ENCODE results near the gene LRIG1. TPM values are rescaled to one million over a fixed set of nuclear protein-coding genes. Genes with fewer than 3 reads are reported as not detected.
"Not testable (repeated sequence)": the region's sequence is repeated elsewhere in the genome, so short reads cannot be mapped to it uniquely, and the experiment has no call there.

The LRIG1 gene
- total and polyA plus RNA-seq, 7 donors = 9.8 to 119 (median 41.1) TPM

GRCh38 chr3:66423791-66424190, 77.0 kb downstream of the LRIG1 start:
- H3K36me3 ChIP-seq (ENCODE audit: insufficient read depth in 1 of 2, low read depth in 1 of 2) = no peaks in the 10 kb centered on the region
- no peaks in the 10 kb centered on the region for H3K27me3 ChIP-seq (ENCODE audit: insufficient read depth in 3 of 3, low read length in 2 of 3)
- H3K27ac ChIP-seq = peak overlapping the region; percentile 89
- no peaks in the 10 kb centered on the region for H3K9me3 ChIP-seq
- no peak for TF ChIP-seq CTCF (IDR thresholded peaks at IDR 0.05)
- DNase-seq (peak in 1 of 2 donors; percentile 10), ATAC-seq (peak in 1 of 4 donors; percentile 26)
- H3K4me3 ChIP-seq = no peak overlapping the region
- peaks cover 63% of the 10 kb centered on the region for H3K4me1 ChIP-seq
- intact Hi-C loops (cut with DNase I) = no loop called here
- 22 to 63% (median 32%) methylated on average over 3 of the region's 3 CpGs for WGBS, 3 donors

- intact Hi-C loops (cut with DNase I); H3K36me3 ChIP-seq (ENCODE audit: insufficient read depth in 1 of 2, low read depth in 1 of 2); H3K27me3 ChIP-seq (ENCODE audit: insufficient read depth in 3 of 3, low read length in 2 of 3); H3K9me3 ChIP-seq; H3K4me3 ChIP-seq; ATAC-seq: not testable (repeated sequence)
- peak in 1 of 2 donors; percentile 30 for DNase-seq
- WGBS, 3 donors = 98 to 100% (median 99%) methylated on average over 3 of the region's 3 CpGs
- Histone ChIP-seq H3K27ac (peak overlapping the region; percentile 16), H3K4me1 (peaks cover 60% of the 10 kb centered on the region)
Measured at GRCh38 chr3:66421893-66422292, 78.9 kb downstream of the LRIG1 start.

GRCh38 chr3:66421144-66421543, 79.7 kb downstream of the LRIG1 start:
- H3K36me3 ChIP-seq (ENCODE audit: insufficient read depth in 1 of 2, low read depth in 1 of 2); H3K9me3 ChIP-seq; H3K4me3 ChIP-seq; DNase-seq; intact Hi-C loops (cut with DNase I); H3K27me3 ChIP-seq (ENCODE audit: insufficient read depth in 3 of 3, low read length in 2 of 3); ATAC-seq; H3K27ac ChIP-seq: not testable (repeated sequence)
- 91 to 98% (median 98%) methylated on average over 3 of the region's 3 CpGs for WGBS, 3 donors
- H3K4me1 ChIP-seq = peaks cover 60% of the 10 kb centered on the region

GRCh38 chr3:66419036-66419435, 81.8 kb downstream of the LRIG1 start:
- peak overlapping the region; percentile 89 for H3K27ac ChIP-seq
- ATAC-seq = peak in 3 of 4 donors; percentile 30 to 32 (median 30)
- H3K4me1 ChIP-seq = peaks cover 47% of the 10 kb centered on the region
- WGBS, 3 donors = 63 to 74% (median 68%) methylated on average over 14 of the region's 14 CpGs
- peaks cover 0 to 19% of the 10 kb centered on the region in 2 donors for H3K36me3 ChIP-seq (ENCODE audit: insufficient read depth in 1 of 2, low read depth in 1 of 2)
- no peaks in the 10 kb centered on the region for H3K27me3 ChIP-seq (ENCODE audit: insufficient read depth in 3 of 3, low read length in 2 of 3)
- no peaks in the 10 kb centered on the region for H3K9me3 ChIP-seq
- H3K4me3 ChIP-seq = peak overlapping the region; percentile 34
- intact Hi-C loops (cut with DNase I) = no loop called here
- no peak for TF ChIP-seq CTCF (IDR thresholded peaks at IDR 0.05)
- DNase-seq = peak in 1 of 2 donors; percentile 36

- WGBS, 3 donors = 24 to 32% (median 25%) methylated on average over 12 of the region's 12 CpGs
- intact Hi-C loops (cut with DNase I) = no loop called here
- Histone ChIP-seq H3K9me3 (no peaks in the 10 kb centered on the region), H3K36me3 (ENCODE audit: insufficient read depth in 1 of 2, low read depth in 1 of 2) (peaks cover 0 to 19% of the 10 kb centered on the region in 2 donors), H3K27ac (peak overlapping the region; percentile 89), H3K4me1 (peaks cover 47% of the 10 kb centered on the region), H3K4me3 (peak overlapping the region; percentile 34), H3K27me3 (ENCODE audit: insufficient read depth in 3 of 3, low read length in 2 of 3) (no peaks in the 10 kb centered on the region)
- DNase-seq (peak; percentile 57 to 86), ATAC-seq (peak; percentile 93 to 96 (median 96))
- TF ChIP-seq CTCF (IDR thresholded peaks at IDR 0.05) = peak; percentile 18
Measured at GRCh38 chr3:66418475-66418931, 82.3 kb downstream of the LRIG1 start.

Data from psoas muscle (tissue), 8 donors.